SW 1271 (cell line): ENCODE results near the gene HSPB1.
A peak's percentile ranks its signal among the peaks of the same experiment; 100 is the strongest.
"Not testable (repeated sequence)": the region's sequence is repeated elsewhere in the genome, so short reads cannot be mapped to it uniquely, and the experiment has no call there.

Experiments
- DNase-seq, 2 experiments: peaks; one replicate each; lab custom pipeline; 2025; lab: John Stamatoyannopoulos, UW

The HSPB1 gene

GRCh38 chr7:76308874-76309273 lies 6.4 kb downstream of the HSPB1 start:
- not testable (repeated sequence) for DNase-seq

DNA sequence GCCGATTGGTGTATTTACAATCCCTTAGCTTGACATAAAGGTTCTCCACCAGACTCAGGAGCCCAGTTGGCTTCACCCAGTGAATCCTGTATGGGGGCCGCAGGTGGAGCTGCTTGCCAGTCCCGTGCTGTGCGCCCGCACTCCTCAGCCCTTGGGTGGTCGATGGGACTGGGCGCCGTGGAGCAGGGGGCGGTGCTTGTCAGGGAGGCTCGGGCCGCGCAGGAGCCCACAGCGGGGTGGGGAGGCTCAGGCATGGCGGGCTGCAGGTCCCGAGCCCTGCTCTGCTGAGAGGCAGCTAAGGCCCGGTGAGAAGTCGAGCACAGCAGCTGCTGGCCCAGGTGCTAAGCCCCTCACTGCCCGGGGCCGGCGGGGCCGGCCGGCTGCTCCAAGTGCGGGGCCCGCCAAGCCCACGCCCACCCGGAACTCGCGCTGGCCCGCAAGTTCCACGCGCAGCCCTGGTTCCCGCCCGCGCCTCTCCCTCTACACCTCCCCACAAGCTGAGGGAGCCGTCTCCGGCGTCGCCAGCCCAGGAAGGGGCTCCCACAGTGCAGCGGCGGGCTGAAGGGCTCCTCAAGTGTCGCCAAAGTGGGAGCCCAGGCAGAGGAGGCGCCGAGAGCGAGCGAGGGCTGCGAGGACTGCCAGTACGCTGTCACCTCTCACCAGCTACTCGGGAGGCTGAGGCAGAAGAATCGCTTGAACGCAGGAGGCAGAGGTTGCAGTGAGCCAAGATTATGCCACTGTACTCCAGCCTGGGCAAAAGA lies 7.0 kb downstream of the HSPB1 start:
- not testable (repeated sequence) for DNase-seq

GRCh38 chr7:76310102-76310957 lies 7.9 kb downstream of the HSPB1 start:
- no peak for DNase-seq

DNA sequence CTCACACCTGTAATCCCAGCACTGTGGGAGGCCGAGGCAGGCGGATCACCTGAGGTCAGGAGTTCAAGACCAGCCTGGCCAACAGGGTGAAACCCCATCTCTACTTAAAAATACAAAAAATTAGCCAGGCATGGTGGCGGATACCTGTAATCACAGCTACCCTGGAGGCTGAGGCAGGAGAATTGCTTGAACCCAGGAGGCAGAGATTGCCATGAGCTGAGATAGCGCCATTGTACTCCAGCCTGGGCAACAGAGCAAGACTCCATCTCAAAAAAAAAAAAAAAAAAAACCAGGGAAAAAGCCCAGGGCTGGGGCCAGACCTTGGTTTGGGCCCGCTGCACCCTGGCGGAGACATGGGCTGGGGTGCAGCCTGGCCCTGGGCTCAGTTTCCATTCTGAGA lies 9.4 kb downstream of the HSPB1 start:
- not testable (repeated sequence) for DNase-seq

DNA sequence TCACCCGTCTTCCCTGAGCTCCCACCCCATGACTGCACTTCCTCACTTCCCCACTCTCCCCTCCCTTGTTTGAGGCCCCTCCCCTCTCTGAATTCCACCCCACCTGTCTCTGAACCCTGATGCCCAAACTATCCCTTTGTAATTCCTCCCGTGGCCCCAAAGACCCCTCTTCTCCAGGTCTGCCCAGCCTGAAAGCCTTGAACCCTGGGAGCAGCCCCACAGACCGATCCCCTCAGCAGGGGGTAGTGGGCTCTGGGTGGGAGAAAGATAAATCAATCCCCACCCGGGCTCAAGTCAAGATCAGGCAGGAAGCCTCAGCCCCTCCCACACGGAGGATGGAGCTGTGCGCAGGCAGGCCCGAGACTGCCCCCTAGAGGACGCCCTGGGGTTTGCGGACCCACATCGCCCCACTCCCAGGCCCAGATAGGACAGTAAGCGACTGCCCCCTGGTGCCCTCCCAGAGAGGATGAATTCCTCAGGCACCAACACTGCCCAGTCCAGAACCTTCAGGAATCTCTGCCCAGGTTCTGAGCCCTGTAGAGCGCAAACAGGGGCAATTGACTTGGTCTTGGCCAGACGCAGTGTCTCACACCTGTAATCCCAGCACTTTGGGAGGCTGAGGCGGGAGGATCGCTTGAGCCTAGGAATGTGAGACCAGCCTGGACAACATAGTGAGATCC lies 11.7 kb downstream of the HSPB1 start:
- peak; percentile 64 to 90 for DNase-seq

DNA sequence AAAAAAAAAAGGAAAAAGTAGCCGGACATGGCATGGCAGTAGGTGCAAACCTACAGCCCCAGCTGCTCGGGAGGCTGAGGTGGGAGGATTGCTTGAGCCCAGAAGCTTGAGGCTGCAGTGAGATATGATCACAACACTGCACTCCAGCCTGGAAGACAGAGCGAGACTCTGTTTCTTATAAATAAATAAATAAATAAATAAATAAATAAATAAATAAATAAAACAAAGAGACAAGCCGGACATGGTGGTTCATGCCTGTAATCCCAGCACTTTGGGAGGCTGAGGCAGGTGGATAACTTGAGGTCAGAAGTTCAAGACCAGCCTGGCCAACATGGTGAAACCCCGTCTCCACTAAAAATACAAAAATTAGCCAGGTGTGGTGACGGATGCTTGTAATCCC lies 12.3 kb downstream of the HSPB1 start:
- DNase-seq, result not testable (repeated sequence)

- no peak for DNase-seq
Measured at GRCh38 chr7:76315364-76315763, 12.9 kb downstream of the HSPB1 start.

DNA sequence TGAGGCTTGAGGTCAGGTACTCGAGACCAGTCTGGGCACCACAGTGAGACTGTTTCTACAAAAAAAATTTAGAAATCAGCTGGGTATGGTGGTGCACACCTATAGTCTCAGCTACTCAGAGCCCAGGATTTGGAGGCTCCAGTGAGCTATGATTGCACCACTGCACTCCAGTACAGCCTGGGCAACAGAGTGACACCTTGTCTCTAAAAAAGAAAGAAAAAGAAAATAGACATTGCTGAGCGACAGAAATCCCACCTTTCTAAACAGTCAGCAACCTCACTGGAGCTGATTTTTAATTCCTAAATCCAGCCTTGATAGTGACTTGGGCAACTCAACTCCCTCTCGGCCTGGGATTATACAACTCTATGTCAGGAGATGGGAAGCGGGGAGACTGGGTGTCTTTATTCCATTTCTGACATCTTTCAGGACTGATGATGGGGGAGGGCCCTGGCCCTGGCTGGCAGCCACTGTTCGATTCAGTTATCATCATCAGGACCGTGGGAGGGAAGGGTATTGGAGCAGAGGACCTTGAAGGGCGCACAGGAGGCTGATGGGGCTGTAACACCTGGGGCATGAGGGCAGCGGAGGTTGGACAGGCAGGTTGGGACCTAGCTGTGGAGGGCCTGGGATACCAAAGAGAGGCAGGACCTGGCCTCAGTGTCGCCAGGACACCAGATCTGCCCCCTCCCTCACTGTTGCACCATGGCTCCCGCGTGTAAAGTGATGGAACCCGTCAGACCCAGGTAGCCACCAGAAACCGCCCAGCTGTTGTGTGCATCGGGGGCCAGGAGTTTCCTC lies 14.7 kb downstream of the HSPB1 start:
- no peak for DNase-seq

DNA sequence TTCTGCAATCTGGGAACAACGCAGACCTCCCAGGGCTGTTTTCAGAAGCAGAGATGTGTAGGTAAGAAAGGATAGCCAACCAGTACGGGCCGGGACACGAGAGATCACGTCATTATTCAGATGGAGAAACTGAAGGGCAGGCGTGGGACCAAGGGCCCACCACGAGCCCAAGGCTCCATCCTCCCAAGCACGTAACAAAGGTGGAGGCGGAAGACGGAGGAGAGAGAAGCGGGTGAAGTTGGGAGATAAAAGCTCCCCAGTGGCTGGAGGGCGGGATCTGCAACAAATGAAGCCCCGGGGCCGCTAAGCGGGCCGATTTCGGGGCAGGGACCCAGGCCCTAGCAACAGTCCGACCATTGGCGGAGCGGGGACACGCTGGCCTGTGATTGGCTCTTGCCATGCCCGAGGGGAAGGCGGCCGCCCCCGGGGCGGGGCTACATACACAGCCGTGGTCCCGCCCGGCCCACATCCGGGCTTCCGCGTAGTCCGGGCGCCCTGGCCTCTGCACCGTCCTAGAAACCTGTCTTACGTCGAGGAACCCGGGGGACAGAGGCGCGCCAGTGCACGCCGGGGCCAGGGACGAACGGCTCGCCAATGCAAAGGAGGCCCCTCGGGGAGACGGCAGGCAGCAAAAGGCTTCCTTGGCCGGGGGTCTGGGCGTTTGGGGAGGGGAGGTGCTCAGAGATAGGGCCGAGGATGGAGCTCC lies 15.5 kb downstream of the HSPB1 start:
- peak; percentile 88 to 95 for DNase-seq

GRCh38 chr7:76318488-76319353 lies 16.2 kb downstream of the HSPB1 start:
- DNase-seq, result peak; percentile 59 to 81

DNA sequence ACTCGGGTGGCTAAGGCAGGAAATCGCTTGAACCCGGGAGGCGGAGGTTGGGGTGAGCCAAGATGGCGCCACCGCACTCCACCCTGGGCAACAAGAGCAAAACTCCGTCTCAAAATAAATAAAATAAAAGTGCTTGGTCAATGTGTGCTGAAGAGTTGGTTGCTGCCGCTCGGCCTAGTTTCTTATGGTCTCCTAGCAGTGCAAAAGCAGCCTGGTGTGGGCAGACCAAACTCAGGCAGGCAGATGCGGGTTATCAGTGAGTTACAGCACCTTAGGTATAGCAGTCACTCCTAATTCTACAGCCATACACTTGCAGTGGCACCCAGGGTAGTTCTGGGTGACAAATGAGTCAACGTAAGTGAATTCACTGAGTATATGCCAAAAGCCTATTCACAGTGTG lies 22.6 kb downstream of the HSPB1 start:
- no peak for DNase-seq

DNA sequence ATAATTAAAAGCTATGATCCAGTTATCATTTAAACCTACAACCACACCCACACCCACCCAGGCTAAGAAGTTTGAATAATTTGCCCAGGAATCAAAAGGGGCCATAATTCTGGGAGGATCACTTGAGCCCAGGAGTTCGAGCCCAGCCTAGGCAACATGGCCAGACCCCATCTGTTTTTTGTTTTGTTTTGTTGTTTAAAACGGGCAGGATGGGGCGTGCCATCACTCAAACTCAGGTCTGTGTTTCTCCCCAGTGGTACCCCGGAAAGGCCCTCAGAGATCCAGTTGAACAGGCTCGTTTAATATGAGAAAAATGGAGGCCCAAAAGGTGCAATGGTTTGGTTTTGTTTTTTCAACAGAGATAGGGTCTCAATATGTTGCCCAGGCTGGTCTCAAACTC lies 23.3 kb downstream of the HSPB1 start:
- no peak for DNase-seq

GRCh38 chr7:76326646-76327233 lies 24.3 kb downstream of the HSPB1 start:
- DNase-seq, result no peak

DNA sequence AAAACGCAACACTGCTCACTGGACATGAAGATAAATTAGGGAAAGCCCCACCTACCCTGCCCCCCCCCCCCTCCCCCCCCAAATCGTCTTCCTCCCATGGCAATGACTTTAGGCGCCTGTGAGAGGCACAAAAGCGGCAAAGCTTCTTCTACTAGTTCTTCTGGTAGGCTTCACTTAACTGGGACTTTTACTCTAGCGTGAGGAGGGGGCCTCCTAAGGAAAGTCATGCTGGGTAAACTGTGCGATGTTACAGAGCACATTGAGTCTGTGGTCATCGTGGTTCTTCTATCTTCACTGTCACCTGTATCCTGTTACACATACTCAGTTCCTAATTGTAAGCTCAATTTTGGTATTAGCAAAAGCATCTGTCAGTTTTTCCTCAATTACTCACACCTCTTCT lies 25.1 kb downstream of the HSPB1 start:
- no peak for DNase-seq

DNA sequence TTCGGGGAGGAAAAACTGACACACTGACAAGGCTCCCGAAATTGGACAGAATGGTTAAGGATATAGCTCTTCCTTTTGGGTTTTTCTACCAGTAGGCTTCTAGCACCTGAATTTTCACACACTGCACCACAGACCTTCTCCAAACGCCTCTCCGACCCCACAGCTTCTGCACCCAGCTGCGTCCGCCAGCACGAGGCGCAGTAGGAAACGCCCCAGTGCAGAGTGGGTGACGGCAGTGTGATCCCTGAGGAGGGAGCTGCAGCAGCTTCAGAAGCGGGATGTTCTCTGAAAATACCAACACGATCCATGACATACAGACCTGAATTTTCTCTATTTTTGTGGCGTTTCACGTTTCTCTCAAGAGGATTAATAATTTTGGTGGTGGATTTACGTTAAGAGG lies 25.9 kb downstream of the HSPB1 start:
- no peak for DNase-seq

GRCh38 chr7:76329479-76329878 lies 27.0 kb downstream of the HSPB1 start:
- no peak for DNase-seq

- no peak for DNase-seq
Measured at GRCh38 chr7:76330261-76330660, 27.8 kb downstream of the HSPB1 start.

GRCh38 chr7:76330673-76331072 lies 28.2 kb downstream of the HSPB1 start:
- no peak for DNase-seq

GRCh38 chr7:76332078-76332477 lies 29.6 kb downstream of the HSPB1 start:
- DNase-seq, result no peak
